Prostate gland (tissue), 2 donors: ENCODE data around the gene TNNI3K. TPM values are rescaled to one million over a fixed set of nuclear protein-coding genes. Genes with fewer than 3 reads are reported as not detected.

Experiments
- DNase-seq: peaks from one replicate; pipeline ENCODE4 v3.0.0-alpha.2; 2019; ENCODE audit warnings: low spot score
- H3K27ac ChIP-seq, 2 donors: fragments of 200-600 bp; sonication (generic); 2 replicates each; pipeline ENCODE4 v1.5.1; 2017 to 2019
- H3K27me3 ChIP-seq: fragments of 200-600 bp; sonication (generic); replicated peaks from 2 replicates; pipeline ENCODE4 v1.5.1; 2019; ENCODE audit not compliant: insufficient read depth
- H3K36me3 ChIP-seq, 2 donors: fragments of 200-600 bp; sonication (generic); 1 replicate in 1 of 2; 2 replicates in 1 of 2; pipeline versions ENCODE4 v1.5.1 to v1.8.1; 2017 to 2019
- H3K4me1 ChIP-seq: fragments of 200-600 bp; sonication (generic); replicated peaks from 2 replicates; pipeline ENCODE4 v1.5.1; 2019
- H3K4me3 ChIP-seq, 2 donors: fragments of 200-600 bp; sonication (generic); 2 replicates each; pipeline ENCODE4 v1.5.1; 2017 to 2019
- H3K9me3 ChIP-seq: fragments of 200-600 bp; sonication (generic); 2 replicates; pipeline ENCODE4 v1.5.1; 2017
- CTCF ChIP-seq, 4 experiments: fragments of 200-600 bp in 2 of 4; fragments of 450-650 bp in 2 of 4; sonication (generic) in 2 of 4; IDR thresholded peaks; 1 replicate in 3 of 4; 2 replicates in 1 of 4; pipeline ENCODE4 v1.5.1; 2016 to 2019; ENCODE audit warnings: antibody characterized with exemption in 4 of 4, mild to moderate bottlenecking in 2 of 4, moderate library complexity in 2 of 4
- POLR2A ChIP-seq: fragments of 450-650 bp; IDR thresholded peaks from one replicate; pipeline ENCODE4 v1.6.1; 2016; ENCODE audit warnings: antibody characterized with exemption, mild to moderate bottlenecking
- POLR2AphosphoS5 ChIP-seq: sonication (generic); formaldehyde crosslinking; IDR thresholded peaks from one replicate; pipeline ENCODE4 v1.6.1; 2017; ENCODE audit warnings: antibody characterized with exemption
- WGBS: methylation state at CpG from one replicate; pipeline ENCODE4 v1.1.5; 2018; 5-methylcytosine and 5-hydroxymethylcytosine counted together
- intact Hi-C: fragments of 100-400 bp; cut with DNase I; formaldehyde crosslinking; loops from one replicate; pipeline ENCODE4 v1.14.2; 2022
- total RNA-seq, 2 donors: library from RNA; depleted of rRNA; stranded (reverse); fragments of >200 nt; gene quantifications; one replicate each; pipeline ENCODE4 v1.1.0, GENCODE V29; 2016

The TNNI3K gene
- total RNA-seq, 2 donors from 2014 or later = not detected

DNA sequence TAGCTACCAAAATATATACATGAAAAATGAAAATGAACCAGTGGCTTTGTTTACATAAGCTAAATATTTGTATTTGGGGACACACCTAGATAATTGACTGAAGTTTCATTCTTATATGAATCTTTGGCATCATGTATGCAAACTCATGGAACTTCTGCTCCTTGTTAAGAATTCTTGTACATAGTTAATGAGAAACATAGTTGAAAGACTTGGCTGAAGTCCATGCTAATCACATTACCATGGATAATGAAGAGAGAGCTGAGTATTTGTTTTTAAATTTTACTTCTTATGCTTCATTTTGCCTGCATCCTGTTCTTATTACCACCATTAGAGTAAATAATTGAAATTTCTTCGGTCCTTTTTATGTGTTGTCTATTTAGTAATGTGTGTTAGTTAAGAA is 168.4 kb downstream of the TNNI3K start:
- no peaks in the 10 kb centered on the region for H3K4me1 ChIP-seq
- 93% methylated on average over 1 of the region's 1 CpG for WGBS
- DNase-seq = no peak
- no peaks in the 10 kb centered on the region for H3K9me3 ChIP-seq
- no peaks in the 10 kb centered on the region for H3K36me3 ChIP-seq
- intact Hi-C loops = no loop called here
- no peak for TF ChIP-seq POLR2A
- TF ChIP-seq CTCF (IDR thresholded peaks at IDR 0.05) = no peak
- no peak for TF ChIP-seq POLR2AphosphoS5
- H3K4me3 ChIP-seq = no peak overlapping the region
- no peak overlapping the region for H3K27ac ChIP-seq
- no peaks in the 10 kb centered on the region for H3K27me3 ChIP-seq

- H3K36me3 ChIP-seq = no peaks in the 10 kb centered on the region
- intact Hi-C loops = no loop called here
- H3K27me3 ChIP-seq = no peaks in the 10 kb centered on the region
- H3K9me3 ChIP-seq = no peaks in the 10 kb centered on the region
- DNase-seq = no peak
- H3K27ac ChIP-seq = no peak overlapping the region
- H3K4me1 ChIP-seq = no peaks in the 10 kb centered on the region
- WGBS = 61% methylated on average over 2 of the region's 2 CpGs
- no peak overlapping the region for H3K4me3 ChIP-seq
- TF ChIP-seq CTCF (IDR thresholded peaks at IDR 0.05) (no peak), POLR2AphosphoS5 (no peak), POLR2A (no peak)
Measured at GRCh38 chr1:74406759-74407158, 171.6 kb downstream of the TNNI3K start.

DNA sequence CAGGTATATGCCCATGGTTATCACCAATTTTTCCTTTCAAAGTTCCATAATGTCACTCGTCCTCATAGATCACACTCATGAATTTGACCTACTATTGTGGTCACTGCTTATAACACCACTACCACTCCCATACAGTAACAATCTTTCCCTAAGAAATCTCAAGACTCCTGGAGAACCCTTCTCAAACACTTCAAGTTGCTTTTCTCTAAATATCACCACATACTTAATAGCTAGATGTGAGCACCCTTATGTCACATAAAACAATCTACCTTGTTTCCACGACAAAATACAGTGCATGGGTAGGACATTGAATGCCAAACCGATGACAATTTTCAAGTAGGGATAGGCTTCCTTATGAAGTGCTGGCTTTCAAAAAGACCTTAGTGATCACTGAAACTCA is 172.7 kb downstream of the TNNI3K start:
- Histone ChIP-seq H3K27ac (no peak overlapping the region), H3K36me3 (no peaks in the 10 kb centered on the region), H3K4me3 (no peak overlapping the region), H3K4me1 (no peaks in the 10 kb centered on the region), H3K9me3 (no peaks in the 10 kb centered on the region), H3K27me3 (no peaks in the 10 kb centered on the region)
- no peak for DNase-seq
- TF ChIP-seq CTCF (IDR thresholded peaks at IDR 0.05) = no peak
- TF ChIP-seq POLR2AphosphoS5 = no peak
- TF ChIP-seq POLR2A = no peak
- intact Hi-C loops = no loop called here
- 94% methylated on average over 3 of the region's 3 CpGs for WGBS

GRCh38 chr1:74412244-74412643 is 177.1 kb downstream of the TNNI3K start:
- DNase-seq = no peak
- H3K4me1 ChIP-seq = no peaks in the 10 kb centered on the region
- 51% methylated on average over 3 of the region's 3 CpGs for WGBS
- no peak overlapping the region for H3K4me3 ChIP-seq
- H3K27ac ChIP-seq = no peak overlapping the region
- TF ChIP-seq POLR2A (no peak), POLR2AphosphoS5 (no peak)
- intact Hi-C loops = no loop called here
- H3K36me3 ChIP-seq = no peaks in the 10 kb centered on the region
- no peaks in the 10 kb centered on the region for H3K9me3 ChIP-seq
- H3K27me3 ChIP-seq = no peaks in the 10 kb centered on the region

GRCh38 chr1:74415935-74416334 is 180.7 kb downstream of the TNNI3K start:
- Histone ChIP-seq H3K4me3 (no peak overlapping the region), H3K27me3 (no peaks in the 10 kb centered on the region), H3K27ac (no peak overlapping the region), H3K4me1 (no peaks in the 10 kb centered on the region), H3K36me3 (no peaks in the 10 kb centered on the region), H3K9me3 (no peaks in the 10 kb centered on the region)
- DNase-seq = no peak
- WGBS = 86% methylated on average over 5 of the region's 5 CpGs
- TF ChIP-seq POLR2A (no peak), CTCF (IDR thresholded peaks at IDR 0.05) (no peak), POLR2AphosphoS5 (no peak)
- intact Hi-C loops = no loop called here
